Measurements from ENCODE around the gene XIAP. TPM values are rescaled to one million over a fixed set of nuclear protein-coding genes. Genes with fewer than 3 reads are reported as not detected.
"Not testable (repeated sequence)": the region's sequence is repeated elsewhere in the genome, so short reads cannot be mapped to it uniquely, and the experiment has no call there.

The XIAP gene
- total RNA-seq, 1 experiment from 2014 or later, result 37.7 TPM

- no peak for DNase-seq (ENCODE audit: low spot score)
These were observed 16.3 kb downstream of the XIAP start for GRCh38 chrX:123876177-123876576.

- no peak for DNase-seq (ENCODE audit: low spot score)
These were observed 17.0 kb downstream of the XIAP start for GRCh38 chrX:123876844-123877243.

GRCh38 chrX:123878252-123878721 lies 18.4 kb downstream of the XIAP start:
- DNase-seq (ENCODE audit: low spot score), result no peak

- DNase-seq (ENCODE audit: low spot score), result no peak
These were observed 21.5 kb downstream of the XIAP start for GRCh38 chrX:123881330-123881729.

- no peak for DNase-seq (ENCODE audit: low spot score)
These were observed 22.5 kb downstream of the XIAP start for GRCh38 chrX:123882391-123882790.

GRCh38 chrX:123884809-123885408 lies 25.1 kb downstream of the XIAP start:
- DNase-seq (ENCODE audit: low spot score), result peak; percentile 64

GRCh38 chrX:123899701-123900100 lies 39.8 kb downstream of the XIAP start:
- no peak for DNase-seq (ENCODE audit: low spot score)

- DNase-seq (ENCODE audit: low spot score), result not testable (repeated sequence)
These were observed 43.4 kb downstream of the XIAP start for GRCh38 chrX:123903261-123903660.

- DNase-seq (ENCODE audit: low spot score), result no peak
These were observed 45.5 kb downstream of the XIAP start for GRCh38 chrX:123905332-123905731.

GRCh38 chrX:123906557-123907316 lies 46.9 kb downstream of the XIAP start:
- DNase-seq (ENCODE audit: low spot score), result no peak

- DNase-seq (ENCODE audit: low spot score), result no peak
These were observed 49.7 kb downstream of the XIAP start for GRCh38 chrX:123909523-123909922.

GRCh38 chrX:123917069-123917468 lies 57.2 kb downstream of the XIAP start:
- DNase-seq (ENCODE audit: low spot score), result no peak

GRCh38 chrX:123918106-123918721 lies 58.4 kb downstream of the XIAP start:
- peak; percentile 50 for DNase-seq (ENCODE audit: low spot score)

- DNase-seq (ENCODE audit: low spot score), result no peak
These were observed 60.4 kb downstream of the XIAP start for GRCh38 chrX:123920105-123920785.

- no peak for DNase-seq (ENCODE audit: low spot score)
These were observed 63.4 kb downstream of the XIAP start for GRCh38 chrX:123923211-123923610.

- no peak for DNase-seq (ENCODE audit: low spot score)
These were observed 64.3 kb downstream of the XIAP start for GRCh38 chrX:123924186-123924585.

- DNase-seq (ENCODE audit: low spot score), result no peak
These were observed 68.0 kb downstream of the XIAP start for GRCh38 chrX:123927845-123928244.

GRCh38 chrX:123932055-123932454 lies 72.2 kb downstream of the XIAP start:
- not testable (repeated sequence) for DNase-seq (ENCODE audit: low spot score)

- DNase-seq (ENCODE audit: low spot score), result no peak
These were observed 83.2 kb downstream of the XIAP start for GRCh38 chrX:123943074-123943473.

GRCh38 chrX:123943488-123943887 lies 83.6 kb downstream of the XIAP start:
- no peak for DNase-seq (ENCODE audit: low spot score)

GRCh38 chrX:123949846-123950245 lies 90.0 kb downstream of the XIAP start:
- DNase-seq (ENCODE audit: low spot score), result no peak

All from HT-29 (cell line).